HG02840 (cell line): ENCODE data around the gene HSH2D.
A peak's percentile ranks its signal among the peaks of the same experiment; 100 is the strongest.
"Not testable (repeated sequence)": the region's sequence is repeated elsewhere in the genome, so short reads cannot be mapped to it uniquely, and the experiment has no call there.

Experiments used
- ATAC-seq: cut with Tn5 transposase; IDR thresholded peaks from one replicate; pipeline ENCODE4 v1.9.1; 2021; ENCODE audit warnings: mild to moderate bottlenecking, moderate library complexity, moderate number of reproducible peaks; ENCODE audit not compliant: unreplicated experiment, low FRiP score

The HSH2D gene

GRCh38 chr19:16118489-16119033 lies 24.9 kb upstream of the HSH2D start:
- peak; percentile 84 for ATAC-seq

DNA sequence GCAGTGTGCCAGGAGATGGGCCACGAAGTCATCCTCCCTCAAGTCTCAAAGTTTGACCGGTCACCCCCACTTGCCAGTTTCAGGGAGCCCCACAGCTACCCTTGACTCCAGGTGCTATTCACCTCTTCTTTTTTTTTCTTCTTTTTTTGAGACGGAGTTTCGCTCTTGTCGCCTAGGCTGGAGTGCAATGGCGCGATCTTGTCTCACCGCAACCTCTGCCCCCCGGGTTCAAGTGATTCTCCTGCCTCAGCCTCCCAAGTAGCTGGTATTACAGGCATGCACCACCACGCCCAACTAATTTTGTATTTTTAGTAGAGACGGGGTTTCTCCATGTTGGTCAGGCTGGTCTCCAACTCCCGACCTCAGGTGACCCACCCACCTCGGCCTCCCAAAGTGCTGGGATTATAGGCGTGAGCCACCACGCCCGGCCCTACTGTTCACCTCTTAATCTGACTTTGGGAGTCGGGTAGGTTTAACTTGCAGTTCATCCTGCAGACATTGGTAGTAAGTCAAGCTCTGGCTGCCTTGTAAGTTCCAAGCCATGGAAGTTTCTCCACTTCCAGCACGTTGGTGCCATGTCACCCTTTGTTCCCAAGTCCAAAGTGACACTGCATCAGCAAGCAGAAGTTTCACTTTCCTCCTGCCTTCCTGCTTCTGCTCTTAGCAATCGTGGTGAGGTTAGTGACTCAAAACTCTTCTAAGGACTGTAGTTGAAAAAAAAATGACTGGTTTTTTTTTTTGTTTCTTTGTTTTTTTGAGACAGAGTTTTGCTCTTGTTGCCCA lies 24.2 kb upstream of the HSH2D start:
- not testable (repeated sequence) for ATAC-seq

DNA sequence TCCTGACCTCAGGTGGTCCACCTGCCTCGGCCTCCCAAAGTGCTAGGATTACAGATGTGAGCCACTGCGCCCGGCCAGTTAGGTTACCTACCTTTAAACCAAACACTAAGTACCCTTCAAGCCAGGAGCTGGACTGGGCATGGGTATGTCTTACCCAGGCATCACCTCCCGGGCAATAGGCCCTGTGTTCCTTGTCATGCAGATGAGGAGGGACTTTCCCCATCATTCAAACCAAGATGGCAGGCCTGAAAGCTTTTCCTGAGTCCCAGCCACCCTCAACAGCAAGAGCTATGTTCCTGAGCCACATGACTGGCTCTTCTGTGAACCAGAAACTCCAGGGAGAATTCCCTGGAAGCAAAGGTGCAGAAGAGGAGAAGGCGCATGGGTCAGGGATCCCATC lies 22.3 kb upstream of the HSH2D start:
- ATAC-seq = no peak

GRCh38 chr19:16121967-16122366 lies 21.5 kb upstream of the HSH2D start:
- ATAC-seq = no peak

GRCh38 chr19:16124953-16125352 lies 18.5 kb upstream of the HSH2D start:
- ATAC-seq = no peak

- no peak for ATAC-seq
Observed at GRCh38 chr19:16125737-16126495, 17.6 kb upstream of the HSH2D start.

- no peak for ATAC-seq
Observed at GRCh38 chr19:16127080-16127479, 16.4 kb upstream of the HSH2D start.

GRCh38 chr19:16127776-16128371 lies 15.6 kb upstream of the HSH2D start:
- no peak for ATAC-seq

- ATAC-seq = no peak
Observed at GRCh38 chr19:16131648-16132047, 11.8 kb upstream of the HSH2D start.

- ATAC-seq = no peak
Observed at GRCh38 chr19:16133818-16134217, 9.7 kb upstream of the HSH2D start.

DNA sequence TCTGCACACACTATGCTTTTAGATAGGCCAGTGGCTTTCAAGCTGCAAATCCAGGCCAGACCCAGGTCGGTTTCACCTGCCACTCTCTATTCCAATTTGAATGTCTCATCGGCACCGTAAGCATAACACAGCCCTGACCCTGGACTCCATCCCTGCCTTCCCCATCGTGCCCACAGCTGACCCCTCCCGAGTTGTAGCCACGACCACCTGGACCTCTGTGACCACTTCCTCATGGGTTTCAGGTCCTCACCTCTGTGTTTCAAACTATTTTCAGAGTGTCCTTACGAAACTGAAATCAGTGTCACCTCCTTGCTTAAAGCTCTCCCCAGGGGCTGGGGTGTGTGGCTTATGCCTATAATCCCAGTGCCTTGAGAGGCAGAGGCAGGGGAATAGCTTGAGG lies 9.0 kb upstream of the HSH2D start:
- no peak for ATAC-seq

GRCh38 chr19:16135430-16136127 lies 7.9 kb upstream of the HSH2D start:
- no peak for ATAC-seq

DNA sequence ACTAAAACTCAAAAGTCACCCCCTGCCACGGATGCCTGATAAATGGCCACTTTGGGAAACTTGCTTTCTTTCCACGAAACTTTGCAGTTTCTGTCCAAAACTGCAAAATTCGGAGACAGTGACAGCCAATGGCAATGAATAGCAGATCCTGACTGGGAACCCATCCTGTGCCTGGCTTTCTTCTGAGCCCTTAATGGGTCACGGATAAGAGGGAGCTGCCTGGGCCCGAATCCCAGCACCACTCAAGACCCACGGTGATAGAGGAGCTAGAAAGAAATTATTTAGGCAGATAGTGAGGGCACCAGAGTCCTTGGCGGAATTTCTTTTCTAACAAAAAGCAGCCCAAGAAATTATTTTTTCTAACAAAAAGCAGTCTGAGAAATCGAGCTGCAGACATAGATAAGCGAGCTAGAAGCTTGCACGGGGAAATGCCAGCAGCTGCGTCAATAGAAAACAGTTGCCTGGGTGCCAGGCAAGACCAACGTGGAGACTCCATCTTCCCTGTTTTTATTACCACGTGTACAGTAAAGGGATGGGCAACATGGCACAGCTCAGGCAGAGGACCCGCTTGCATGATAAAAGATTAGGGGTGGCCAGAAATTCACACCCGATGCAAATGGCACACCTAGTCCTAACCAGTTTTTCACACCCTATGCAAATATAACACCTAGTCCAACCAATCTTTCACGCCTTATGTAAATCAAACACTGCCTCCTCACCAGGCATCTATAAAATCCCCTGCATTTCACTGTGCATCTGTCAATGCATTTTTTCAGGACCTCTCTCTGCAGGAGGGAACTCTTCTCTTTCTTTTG lies 7.1 kb upstream of the HSH2D start:
- no peak for ATAC-seq

GRCh38 chr19:16139752-16140151 lies 3.7 kb upstream of the HSH2D start:
- no peak for ATAC-seq

- no peak for ATAC-seq
Observed at GRCh38 chr19:16141043-16141442, 2.4 kb upstream of the HSH2D start.

- no peak for ATAC-seq
Observed at GRCh38 chr19:16142032-16142580, 1.4 kb upstream of the HSH2D start.

- no peak for ATAC-seq
Observed at GRCh38 chr19:16144216-16144581, 714 bp downstream of the HSH2D start.

DNA sequence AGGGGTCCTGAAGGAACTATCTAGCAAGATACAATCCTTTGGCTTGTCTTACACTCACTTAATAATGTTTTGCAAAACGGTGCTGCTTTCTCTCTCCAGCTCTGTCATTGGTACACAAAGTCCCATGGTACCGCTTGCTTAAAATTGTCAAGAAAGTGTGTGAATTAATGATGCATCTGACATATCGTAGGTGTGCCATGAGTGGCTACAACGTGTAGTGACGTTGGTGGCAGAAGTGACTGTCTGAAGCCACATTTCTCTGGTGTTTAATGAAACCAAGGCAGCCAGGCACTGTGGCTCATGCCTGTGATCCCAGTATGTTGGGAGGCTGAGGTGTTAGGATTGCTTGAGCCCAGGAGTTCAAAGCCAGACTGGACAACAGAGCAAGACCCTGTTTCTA lies 2.6 kb downstream of the HSH2D start:
- ATAC-seq = no peak

DNA sequence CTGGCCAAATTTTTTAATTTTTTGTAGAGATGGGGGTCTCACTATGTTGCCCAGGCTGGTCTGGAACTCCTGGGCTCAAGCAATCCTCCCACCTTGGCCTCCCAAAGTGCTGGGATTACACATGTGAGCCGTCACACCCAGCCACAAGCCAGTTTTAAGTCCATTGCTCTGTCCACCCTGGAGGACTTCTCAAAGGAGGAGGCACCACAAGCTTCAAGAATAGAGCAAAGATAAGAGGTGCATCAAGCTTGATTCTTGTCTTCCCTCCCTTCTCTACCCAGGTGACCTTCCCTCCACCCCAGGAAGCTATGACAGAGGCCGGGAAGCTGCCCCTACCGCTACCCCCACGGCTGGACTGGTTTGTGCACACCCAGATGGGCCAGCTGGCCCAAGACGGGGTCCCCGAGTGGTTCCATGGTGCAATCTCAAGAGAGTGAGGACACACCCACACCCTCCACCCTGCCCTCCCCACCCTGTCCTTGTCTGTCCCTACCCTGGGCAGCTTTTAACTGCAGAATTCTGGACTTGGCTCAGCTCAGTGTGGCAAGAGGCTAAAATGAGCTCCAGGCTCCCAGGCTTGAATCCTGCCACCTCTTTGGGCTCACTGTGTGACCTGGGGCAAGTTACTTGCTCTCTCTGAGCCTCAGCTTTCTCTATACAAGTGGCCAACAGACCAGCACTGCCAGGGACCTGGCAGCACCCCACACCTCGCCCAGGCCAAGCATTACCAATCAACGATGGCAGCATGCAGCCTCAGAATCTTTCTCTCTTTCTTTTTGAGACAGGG lies 5.2 kb downstream of the HSH2D start:
- no peak for ATAC-seq
